HG02571 (cell line): ENCODE results near the gene TENM4.

ENCODE experiments used
- ATAC-seq: cut with Tn5 transposase; IDR thresholded peaks from one replicate; pipeline ENCODE4 v1.9.1; 2021; ENCODE audit warnings: mild to moderate bottlenecking, moderate library complexity; ENCODE audit not compliant: unreplicated experiment

The TENM4 gene

GRCh38 chr11:78927511-78927910, 513.3 kb downstream of the TENM4 start:
- ATAC-seq, result no peak

DNA sequence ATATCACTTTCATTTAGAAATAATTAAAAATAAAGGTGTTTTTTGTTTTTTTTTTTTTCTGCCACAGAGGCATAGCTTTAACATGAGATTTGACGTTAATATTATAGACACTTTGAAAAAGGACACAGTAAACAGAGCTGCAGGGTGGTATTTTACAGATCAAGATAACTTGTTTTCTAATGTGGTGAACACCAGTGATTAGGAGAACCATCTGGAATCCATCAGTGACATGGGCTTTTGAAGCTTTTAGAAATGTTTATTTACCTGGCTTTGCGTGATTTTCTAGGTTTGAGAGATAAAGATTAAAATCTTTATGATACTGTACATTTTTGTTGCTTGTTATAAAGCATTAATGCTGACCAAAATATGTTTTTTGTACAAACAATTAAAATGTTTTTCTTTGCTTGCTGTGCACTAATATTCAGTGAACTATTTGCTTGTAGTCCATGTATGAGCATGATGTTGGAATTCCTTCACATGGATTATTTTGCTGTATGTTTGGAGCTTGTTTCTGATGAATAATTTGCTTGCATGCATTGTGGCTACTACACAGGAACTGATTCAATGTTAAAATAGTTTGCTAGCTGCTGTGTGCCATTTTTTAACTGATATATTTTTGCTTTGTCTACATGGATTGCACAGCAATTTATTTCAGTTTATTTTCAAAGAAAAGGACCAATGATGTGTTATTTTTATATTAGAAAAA, 514.0 kb downstream of the TENM4 start:
- ATAC-seq, result no peak

GRCh38 chr11:78925387-78925786, 515.4 kb downstream of the TENM4 start:
- no peak for ATAC-seq

GRCh38 chr11:78922859-78923625, 517.8 kb downstream of the TENM4 start:
- no peak for ATAC-seq

- no peak for ATAC-seq
Observed at GRCh38 chr11:78921509-78921908, 519.3 kb downstream of the TENM4 start.

GRCh38 chr11:78920329-78920728, 520.5 kb downstream of the TENM4 start:
- no peak for ATAC-seq

- ATAC-seq, result no peak
Observed at GRCh38 chr11:78916759-78917158, 524.1 kb downstream of the TENM4 start.

GRCh38 chr11:78914503-78914902, 526.3 kb downstream of the TENM4 start:
- no peak for ATAC-seq

DNA sequence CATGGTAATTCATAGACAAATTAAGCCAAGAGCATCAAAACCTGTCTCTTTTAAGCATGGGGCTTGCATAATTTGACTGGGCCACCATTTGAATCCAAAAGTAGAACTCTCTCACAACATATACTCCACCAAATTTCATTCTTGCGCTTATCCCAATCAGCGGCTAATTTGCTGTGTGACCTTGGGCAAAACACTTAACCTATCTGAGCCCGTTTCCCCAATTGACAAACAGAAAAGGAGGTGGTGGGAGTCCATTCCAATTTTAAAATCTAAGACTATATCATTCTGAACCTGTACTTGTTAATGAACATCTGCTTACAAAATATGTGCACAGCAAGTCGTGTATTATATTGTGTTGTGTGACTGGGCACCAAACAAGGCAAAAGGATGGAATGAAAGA, 528.1 kb downstream of the TENM4 start:
- ATAC-seq, result no peak

DNA sequence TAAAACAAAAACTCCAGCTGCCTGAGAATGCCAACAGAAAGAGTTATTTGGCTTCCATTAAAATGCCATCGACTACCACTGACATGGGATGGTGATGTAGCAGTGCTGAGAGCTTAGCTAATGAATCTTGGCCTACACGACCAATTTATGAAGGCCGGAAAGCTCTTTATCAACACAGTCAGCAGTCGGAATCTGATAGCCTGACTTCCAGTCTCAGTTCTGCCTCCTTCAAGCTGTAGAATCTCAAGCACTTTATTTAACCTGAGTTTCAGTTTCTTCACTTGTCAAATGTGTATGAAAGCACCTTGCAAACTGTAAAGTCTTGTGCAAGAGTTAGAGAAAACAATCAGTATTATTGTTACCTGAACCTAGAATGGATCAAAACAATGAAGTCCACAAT, 530.5 kb downstream of the TENM4 start:
- no peak for ATAC-seq

DNA sequence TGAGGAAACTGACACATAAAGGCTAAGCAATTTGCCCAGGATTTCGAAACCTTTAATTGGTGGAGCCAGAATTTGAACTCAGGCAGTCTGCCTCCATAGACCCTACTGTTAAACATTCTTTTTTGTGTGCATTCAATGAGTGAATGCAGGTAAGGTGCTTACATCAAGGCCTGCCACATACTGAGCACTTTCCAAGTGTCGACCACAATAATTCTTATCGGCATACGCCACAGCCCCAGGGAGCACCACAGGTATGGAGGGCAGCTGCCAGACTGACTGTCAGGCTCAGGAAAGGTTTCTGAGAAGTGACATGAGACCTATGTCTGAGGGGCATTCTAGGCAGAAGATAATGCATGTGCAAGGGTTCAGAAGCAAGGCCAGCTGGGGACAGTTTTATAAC, 531.4 kb downstream of the TENM4 start:
- ATAC-seq, result no peak

GRCh38 chr11:78907636-78908035, 533.2 kb downstream of the TENM4 start:
- ATAC-seq, result no peak

DNA sequence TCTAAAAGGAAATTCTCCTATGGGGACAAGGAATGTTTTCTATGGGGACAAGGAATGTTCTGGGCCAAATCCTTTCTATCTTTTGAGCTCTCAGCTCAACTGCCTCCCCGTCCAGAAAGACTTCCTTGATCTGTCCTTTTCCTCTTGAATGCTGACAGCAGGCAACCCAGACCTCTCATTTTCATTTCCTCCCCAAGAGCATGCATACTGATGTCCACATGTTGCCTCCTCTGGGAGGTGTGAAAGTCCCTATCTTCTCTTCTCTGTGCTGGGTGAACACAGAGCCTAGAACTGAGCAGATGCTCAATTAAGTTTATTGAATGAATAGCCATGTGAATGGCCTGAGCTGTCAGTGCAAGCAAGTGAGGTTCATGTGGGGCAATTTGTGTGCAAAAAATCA, 534.3 kb downstream of the TENM4 start:
- ATAC-seq, result no peak

- ATAC-seq, result no peak
Observed at GRCh38 chr11:78905756-78906155, 535.1 kb downstream of the TENM4 start.

DNA sequence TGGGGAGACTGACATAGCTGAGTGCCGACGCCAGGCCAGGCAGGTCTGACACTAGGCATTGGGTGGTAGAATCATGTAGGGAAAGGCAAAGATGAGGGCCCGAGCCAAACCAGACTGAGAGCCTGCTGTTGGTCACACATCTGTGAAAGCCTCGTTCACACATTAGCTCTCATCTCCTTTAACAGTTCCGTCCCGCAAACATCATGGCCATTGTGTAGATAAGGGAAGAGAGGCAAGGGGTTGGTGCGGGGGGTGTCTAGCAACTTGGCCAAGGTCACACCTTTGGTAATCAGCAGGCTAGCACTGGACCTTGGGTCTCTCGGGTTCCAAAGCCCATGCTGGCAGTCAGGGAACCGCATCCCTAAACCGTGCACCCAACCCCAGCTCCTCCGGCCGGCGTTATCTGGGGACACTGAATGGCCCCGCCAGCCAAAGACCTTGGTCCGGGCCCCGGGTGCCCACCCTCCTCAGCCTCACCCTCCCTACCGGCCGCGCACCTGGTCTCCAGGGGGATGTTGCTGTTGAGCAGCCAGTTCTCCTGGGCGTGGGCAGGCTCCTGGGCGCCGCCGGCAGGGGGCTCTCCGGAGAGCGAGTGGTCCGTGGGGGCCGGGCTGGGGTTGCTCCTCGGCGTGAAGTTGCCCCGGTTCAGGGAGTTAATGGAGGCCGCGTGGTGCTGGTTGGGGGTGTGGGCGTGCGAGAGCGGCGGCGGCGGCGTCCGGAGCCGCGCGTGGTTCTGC, 537.9 kb downstream of the TENM4 start:
- ATAC-seq, result no peak

DNA sequence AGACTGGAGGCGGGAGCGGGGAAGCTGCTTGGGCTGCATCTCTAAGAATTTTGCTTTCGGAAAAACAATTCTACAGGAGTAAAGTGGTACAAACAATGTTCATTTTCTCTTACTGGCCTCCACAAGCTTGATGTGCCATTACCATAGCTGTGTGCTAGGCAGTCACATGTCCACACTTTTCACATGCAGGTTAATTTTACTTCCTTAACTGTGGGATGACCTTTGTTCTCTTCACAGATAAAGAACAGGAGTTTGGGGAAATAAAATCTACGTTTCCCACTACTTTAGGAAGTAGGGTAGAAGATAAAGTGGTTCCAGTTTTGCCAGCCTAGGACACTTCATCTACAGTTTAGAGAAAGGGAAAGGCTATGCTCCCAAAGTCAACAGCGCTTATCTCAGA, 539.0 kb downstream of the TENM4 start:
- ATAC-seq, result no peak

DNA sequence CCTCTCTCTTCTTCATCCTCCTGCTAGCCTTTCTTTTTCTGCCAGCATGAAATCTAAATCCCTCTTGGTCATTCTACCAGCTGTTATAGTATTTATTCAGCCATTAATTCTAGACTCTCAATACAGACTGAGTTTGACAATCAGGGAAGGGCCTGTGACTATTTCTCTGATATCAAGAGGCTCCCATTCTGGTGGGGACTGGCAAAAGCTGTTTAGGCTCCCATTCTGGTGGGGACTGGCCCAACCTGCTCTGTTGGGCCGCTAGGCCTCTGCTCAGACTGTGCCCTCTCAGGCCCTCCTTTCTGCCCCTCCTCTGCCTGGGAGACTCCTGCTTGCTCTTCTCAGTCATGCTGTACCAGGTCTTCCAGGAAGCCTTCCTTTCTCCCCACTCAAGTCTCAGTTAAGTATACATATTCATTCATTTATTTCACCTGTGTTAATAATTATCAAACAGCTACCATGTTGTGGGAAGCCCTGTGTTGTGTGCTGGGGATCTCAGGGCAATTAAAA, 542.5 kb downstream of the TENM4 start:
- ATAC-seq, result no peak

- no peak for ATAC-seq
Observed at GRCh38 chr11:78893996-78894395, 546.8 kb downstream of the TENM4 start.

- ATAC-seq, result no peak
Observed at GRCh38 chr11:78889698-78890097, 551.1 kb downstream of the TENM4 start.

DNA sequence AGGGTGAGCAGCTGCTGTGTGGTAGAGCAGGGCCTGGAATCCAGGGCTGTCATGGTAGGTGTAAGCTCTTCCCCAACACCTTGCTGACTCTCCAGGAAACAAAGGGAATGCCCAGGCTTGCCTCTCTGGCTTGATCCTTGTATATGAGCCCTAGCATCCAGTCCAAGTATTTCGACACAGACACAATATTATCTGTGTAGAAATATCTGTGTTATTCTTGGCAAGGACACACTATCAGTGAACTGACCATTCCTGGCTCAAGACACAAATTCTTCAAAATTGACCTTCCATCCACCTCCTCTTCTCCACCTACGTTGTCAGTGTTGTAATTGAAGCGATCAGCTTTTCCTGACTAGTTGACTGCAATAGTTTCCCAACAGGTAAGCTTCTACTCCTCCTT, 554.2 kb downstream of the TENM4 start:
- ATAC-seq, result no peak

- ATAC-seq, result no peak
Observed at GRCh38 chr11:78884761-78885160, 556.1 kb downstream of the TENM4 start.

- ATAC-seq, result no peak
Observed at GRCh38 chr11:78883506-78883905, 557.3 kb downstream of the TENM4 start.
